Endothelial cell of umbilical vein (primary cell): Measurements from ENCODE around the gene MRTFA. TPM values are rescaled to one million over a fixed set of nuclear protein-coding genes. Genes with fewer than 3 reads are reported as not detected.

Source experiments
- BruUV-seq: library from RNA; stranded (reverse); fragments of 400-500 nt; replicated peaks from 2 replicates; lab custom pipeline; 2021; lab: Mats Ljungman, UMichigan
- CTCF ChIA-PET: fragments of 300-600, 350-600 bp; sonication (Branson Sonifier 250); formaldehyde crosslinking; loops from one replicate; lab custom pipeline; 2021; ENCODE audit warnings: antibody characterized with exemption, inconsistent platforms; lab: Charles Lee
- POLR2A ChIA-PET: fragments of 300-600, 350-600 bp; sonication (Branson Sonifier 250); formaldehyde crosslinking; loops from one replicate; lab custom pipeline; 2021; ENCODE audit warnings: antibody characterized with exemption, inconsistent platforms; lab: Charles Lee
- DNase-seq: peaks from one replicate; pipeline ENCODE4 v3.0.0-alpha.2; 2011; ENCODE audit warnings: low read depth, low spot score
- FAIRE-seq: peaks from 2 replicates; lab custom pipeline; 2011; peaks lifted over from hg19 to GRCh38; lab: Jason Lieb, UNC
- H2AFZ ChIP-seq: 2 replicates; pipeline ENCODE4 v1.6.0; 2012; ENCODE audit warnings: low read depth, low read length, control low read depth, inconsistent platforms
- H3K27ac ChIP-seq: 2 replicates; pipeline ENCODE4 v1.5.1; 2011; ENCODE audit warnings: low read depth, mild to moderate bottlenecking, control low read depth, low read length, moderate library complexity; ENCODE audit not compliant: insufficient read depth
- H3K27me3 ChIP-seq, 2 experiments: 2 replicates each; pipeline versions ENCODE4 v1.6.0 to v1.6.1; 2011; ENCODE audit warnings: low read length in 2 of 2, mixed read lengths in 1 of 2; ENCODE audit not compliant: control insufficient read depth in 2 of 2, insufficient read depth in 2 of 2
- H3K36me3 ChIP-seq, 2 experiments: 2 replicates in 1 of 2; 3 replicates in 1 of 2; pipeline ENCODE4 v1.5.1; 2011; ENCODE audit warnings: low read length in 2 of 2, mild to moderate bottlenecking in 1 of 2, moderate library complexity in 1 of 2; ENCODE audit not compliant: control insufficient read depth in 2 of 2, insufficient read depth in 2 of 2; ENCODE audit errors: extremely low read depth in 1 of 2
- H3K4me1 ChIP-seq: 3 replicates; pipeline ENCODE4 v1.5.1; 2011; ENCODE audit warnings: mild to moderate bottlenecking, low read length; ENCODE audit not compliant: control insufficient read depth, insufficient read depth; ENCODE audit errors: extremely low read depth
- H3K4me2 ChIP-seq: 2 replicates; pipeline ENCODE4 v1.6.1; 2011; ENCODE audit warnings: low read length, control low read depth, mixed read lengths; ENCODE audit not compliant: insufficient read depth
- H3K4me3 ChIP-seq, 3 experiments: fragments of 200-600 bp in 1 of 3; sonication (generic), shearing (Covaris generic) in 1 of 3; replicated peaks in 1 of 3; 2 replicates each; pipeline ENCODE4 v1.5.1; 2011 to 2016; ENCODE audit warnings: control low read depth in 3 of 3, low read length in 3 of 3, mild to moderate bottlenecking in 2 of 3, inconsistent platforms in 1 of 3, low read depth in 1 of 3, moderate library complexity in 1 of 3; ENCODE audit not compliant: insufficient read depth in 1 of 3
- H3K79me2 ChIP-seq: 2 replicates; pipeline ENCODE4 v1.6.0; 2012; ENCODE audit warnings: low read length, inconsistent platforms; ENCODE audit not compliant: control insufficient read depth, insufficient read depth
- H3K9ac ChIP-seq: replicated peaks from 2 replicates; pipeline ENCODE3; 2011; ENCODE audit warnings: low read length, control low read depth; ENCODE audit not compliant: insufficient read depth; ENCODE audit errors: extremely low read depth
- H3K9me1 ChIP-seq: replicated peaks from 3 replicates; pipeline ENCODE4 v1.6.0; 2011; ENCODE audit warnings: mild to moderate bottlenecking, low read length; ENCODE audit not compliant: control insufficient read depth, insufficient read depth; ENCODE audit errors: extremely low read depth
- H3K9me3 ChIP-seq: replicated peaks from 2 replicates; pipeline ENCODE4 v1.5.1; 2012; ENCODE audit warnings: low read length, inconsistent platforms; ENCODE audit not compliant: control insufficient read depth, insufficient read depth
- H4K20me1 ChIP-seq: replicated peaks from 2 replicates; pipeline ENCODE3; 2011; ENCODE audit warnings: mild to moderate bottlenecking, low read length; ENCODE audit not compliant: control insufficient read depth, insufficient read depth; ENCODE audit errors: extremely low read depth
- CTCF ChIP-seq, 2 donors: IDR thresholded peaks; 1 replicate in 1 of 2; 2 replicates in 1 of 2; pipeline ENCODE4 v1.5.1; 2011; ENCODE audit warnings: low read length in 2 of 2, mild to moderate bottlenecking in 2 of 2, moderate library complexity in 2 of 2, control low read depth in 1 of 2, inconsistent platforms in 1 of 2, low read depth in 1 of 2; ENCODE audit not compliant: insufficient read depth in 1 of 2; ENCODE audit errors: extremely low read depth in 1 of 2
- EZH2 ChIP-seq: IDR thresholded peaks from 2 replicates; pipeline ENCODE4 v1.6.1; 2012; ENCODE audit warnings: borderline replicate concordance, low read depth, mild to moderate bottlenecking, moderate library complexity, low read length, inconsistent platforms; ENCODE audit not compliant: severe bottlenecking
- FOS ChIP-seq: IDR thresholded peaks from 2 replicates; pipeline ENCODE4 v1.6.1; 2011; ENCODE audit warnings: mild to moderate bottlenecking, low read length, moderate library complexity, borderline replicate concordance; ENCODE audit not compliant: insufficient read depth
- GATA2 ChIP-seq: IDR thresholded peaks from 2 replicates; pipeline ENCODE4 v1.7.0; 2011; ENCODE audit warnings: low read depth, mild to moderate bottlenecking, moderate library complexity, mixed read lengths, low read length; ENCODE audit not compliant: insufficient read length, insufficient read depth
- JUN ChIP-seq: IDR thresholded peaks from 2 replicates; pipeline ENCODE4 v1.6.1; 2011; ENCODE audit warnings: borderline replicate concordance, low read depth; ENCODE audit not compliant: insufficient read length, insufficient read depth
- MAX ChIP-seq: IDR thresholded peaks from 2 replicates; pipeline ENCODE4 v1.6.1; 2011; ENCODE audit not compliant: insufficient read depth, insufficient read length
- MYC ChIP-seq: IDR thresholded peaks from one replicate; pipeline ENCODE4 v1.6.1; 2011; ENCODE audit warnings: mild to moderate bottlenecking, low read depth, low read length
- POLR2A ChIP-seq: IDR thresholded peaks from 2 replicates; pipeline ENCODE4 v1.6.1; 2012; ENCODE audit warnings: low read depth, mild to moderate bottlenecking, control low read depth, low read length
- POLR2AphosphoS5 ChIP-seq: IDR thresholded peaks from 2 replicates; pipeline ENCODE4 v1.6.1; 2012; ENCODE audit warnings: low read depth, mild to moderate bottlenecking, control low read depth, low read length, moderate library complexity; ENCODE audit not compliant: insufficient read depth
- dilution Hi-C: fragments of 300-500 bp; cut with MboI; formaldehyde crosslinking; loops from one replicate; pipeline ENCODE4 v1.15.0; 2019; ENCODE audit warnings: low sequenced_read_pairs; ENCODE audit not compliant: extremely low pct_ligation_motif_present
- intact Hi-C: fragments of 100-400 bp; cut with micrococcal nuclease; formaldehyde crosslinking; loops from one replicate; pipeline ENCODE4 v1.10.0; 2022
- polyA plus RNA-seq, 4 experiments: library from polyadenylated mRNA; depleted of rRNA in 3 of 4; stranded (reverse) in 3 of 4; unstranded in 1 of 4; fragments of >200 nt; gene quantifications; 2 replicates each; pipeline versions ENCODE4 v1.2.1 to v1.2.3, GENCODE V29; 2011 to 2012; ENCODE audit warnings: missing spikeins in 1 of 4
- total RNA-seq: library from RNA; stranded (reverse); gene quantifications from 2 replicates; pipeline ENCODE4 v1.2.3, GENCODE V29; 2021

Gene MRTFA
- total and polyA plus RNA-seq, 2 donors (not counting 3 experiments of a cell fraction or from before 2014, with no cell fraction given): 13.6 to 44.1 TPM

GRCh38 chr22:40486962-40487602 is 149.4 kb downstream of the MRTFA start:
- H3K79me2 ChIP-seq: peaks cover 5% of the 10 kb centered on the region
- no peak overlapping the region for H3K4me2 ChIP-seq
- no peak overlapping the region for H2AFZ ChIP-seq
- H3K27ac ChIP-seq: no peak overlapping the region
- intact Hi-C loops (loop anchor here (1.0 kb wide), 1 partner anchor 50 kb away; no protein-coding TSS in a partner anchor), dilution Hi-C loops (no loop called here)
- no peak overlapping the region for H3K4me3 ChIP-seq
- H3K36me3 ChIP-seq: peaks cover 0 to 2% of the 10 kb centered on the region in 2 experiments
- no TSS peak for BruUV-seq
- H3K27me3 ChIP-seq: no peaks in the 10 kb centered on the region
- ChIA-PET CTCF (interaction anchor here (1.4 to 4.0 kb wide), 7 partner anchors 15 to 160 kb away, joined by 3 to 41 read pairs (median 4); no protein-coding TSS in a partner anchor), POLR2A (no interaction called here)
- peaks cover 6% of the 10 kb centered on the region for H3K4me1 ChIP-seq
- no peak overlapping the region for H3K9ac ChIP-seq
- DNase-seq (no peak), FAIRE-seq (no peak)
- TF ChIP-seq JUN (no peak), EZH2 (no peak), MYC (no peak), FOS (no peak), MAX (no peak), POLR2A (no peak), POLR2AphosphoS5 (no peak), GATA2 (no peak), CTCF (IDR thresholded peaks at IDR 0.05; ENCODE audit: extremely low read depth in 1 of 2, insufficient read depth in 1 of 2, low read depth in 1 of 2, low read length in 2 of 2) (no peak)
- H3K9me1 ChIP-seq: no peaks in the 10 kb centered on the region
- H4K20me1 ChIP-seq: no peaks in the 10 kb centered on the region
- no peaks in the 10 kb centered on the region for H3K9me3 ChIP-seq
